ENCODE measurements around the gene TBL1X. TPM values are rescaled to one million over a fixed set of nuclear protein-coding genes. Genes with fewer than 3 reads are reported as not detected.

TBL1X gene
- total RNA-seq, 2 experiments from 2014 or later, result 16.1 to 35.7 TPM

DNA sequence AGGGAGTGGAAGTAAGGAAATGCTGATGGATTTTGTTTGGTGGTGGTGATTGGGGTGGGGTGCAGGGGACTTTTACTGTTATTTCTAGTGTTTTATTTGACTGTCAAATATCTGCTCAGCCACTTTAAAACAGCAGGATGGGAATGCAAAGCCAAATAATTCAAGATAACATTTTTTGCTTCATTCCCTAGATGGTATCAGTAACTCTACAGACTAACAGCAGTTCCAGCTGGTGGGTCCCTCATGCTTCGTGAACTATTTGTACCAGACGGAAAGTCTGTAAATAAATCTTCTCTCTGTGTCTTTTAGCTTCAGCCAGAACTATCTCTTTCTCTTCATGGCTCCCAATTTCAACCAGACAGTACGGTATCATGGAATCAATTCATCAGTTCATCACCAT is 273.3 kb downstream of the TBL1X start:
- Histone ChIP-seq H3K4me3 (ENCODE audit: low read depth, low read length, poor library complexity, severe bottlenecking) (no peak overlapping the region), H2AFZ (ENCODE audit: low read length) (no peak overlapping the region), H4K20me1 (ENCODE audit: insufficient read depth, low read length) (no peaks in the 10 kb centered on the region), H3K27ac (ENCODE audit: low read depth, low read length, poor library complexity, severe bottlenecking) (no peak overlapping the region), H3K9me3 (ENCODE audit: low read length) (no peaks in the 10 kb centered on the region), H3K4me1 (ENCODE audit: insufficient read depth, low read length, poor library complexity, severe bottlenecking) (no peaks in the 10 kb centered on the region), H3K9me2 (ENCODE audit: insufficient read depth, low read length) (no peaks in the 10 kb centered on the region), H3K4me2 (ENCODE audit: low read length) (no peak overlapping the region), H3K79me2 (ENCODE audit: insufficient read depth, low read depth, low read length) (no peaks in the 10 kb centered on the region), H3K36me3 (ENCODE audit: insufficient read depth, low read length) (no peaks in the 10 kb centered on the region)
- CTCF ChIA-PET (ENCODE audit: unreplicated experiment), result no interaction called here
- BruUV-seq (replicated peaks), result no TSS peak
- no peak for TF ChIP-seq EZH2phosphoT487 (IDR thresholded peaks at IDR 0.05; ENCODE audit: borderline replicate concordance, low read depth, low read length)
- TF ChIP-seq, protein P1, sequence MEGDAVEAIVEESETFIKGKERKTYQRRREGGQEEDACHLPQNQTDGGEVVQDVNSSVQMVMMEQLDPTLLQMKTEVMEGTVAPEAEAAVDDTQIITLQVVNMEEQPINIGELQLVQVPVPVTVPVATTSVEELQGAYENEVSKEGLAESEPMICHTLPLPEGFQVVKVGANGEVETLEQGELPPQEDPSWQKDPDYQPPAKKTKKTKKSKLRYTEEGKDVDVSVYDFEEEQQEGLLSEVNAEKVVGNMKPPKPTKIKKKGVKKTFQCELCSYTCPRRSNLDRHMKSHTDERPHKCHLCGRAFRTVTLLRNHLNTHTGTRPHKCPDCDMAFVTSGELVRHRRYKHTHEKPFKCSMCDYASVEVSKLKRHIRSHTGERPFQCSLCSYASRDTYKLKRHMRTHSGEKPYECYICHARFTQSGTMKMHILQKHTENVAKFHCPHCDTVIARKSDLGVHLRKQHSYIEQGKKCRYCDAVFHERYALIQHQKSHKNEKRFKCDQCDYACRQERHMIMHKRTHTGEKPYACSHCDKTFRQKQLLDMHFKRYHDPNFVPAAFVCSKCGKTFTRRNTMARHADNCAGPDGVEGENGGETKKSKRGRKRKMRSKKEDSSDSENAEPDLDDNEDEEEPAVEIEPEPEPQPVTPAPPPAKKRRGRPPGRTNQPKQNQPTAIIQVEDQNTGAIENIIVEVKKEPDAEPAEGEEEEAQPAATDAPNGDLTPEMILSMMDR (conservative IDR thresholded peaks at IDR 0.05; ENCODE audit: low read length), result no peak
- POLR2A ChIA-PET, result no interaction called here
- DNase-seq (ENCODE audit: low spot score), result no peak
- intact Hi-C loops (cut with micrococcal nuclease; ENCODE audit: unreplicated experiment), result no loop called here

DNA sequence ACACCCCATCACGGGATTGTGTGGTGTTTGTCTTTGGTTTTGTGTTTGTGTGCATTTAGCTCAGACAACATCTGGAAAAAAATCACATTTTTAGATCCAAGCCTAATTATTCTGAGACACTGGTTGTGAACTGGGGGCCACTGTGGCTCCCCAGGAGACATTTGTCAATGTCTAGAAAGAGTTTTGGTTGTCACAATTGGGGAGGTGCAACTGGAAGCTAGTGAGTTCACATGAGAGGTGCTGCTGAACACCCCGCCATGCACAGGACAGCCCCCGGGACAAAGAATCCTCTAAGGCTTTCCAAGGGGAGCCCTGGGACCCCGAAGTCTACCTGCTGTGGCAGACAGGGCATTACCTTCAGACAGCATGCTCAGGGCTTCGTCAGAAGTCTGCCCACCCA is 274.3 kb downstream of the TBL1X start:
- no peaks in the 10 kb centered on the region for H3K9me2 ChIP-seq (ENCODE audit: insufficient read depth, low read length)
- no peaks in the 10 kb centered on the region for H3K79me2 ChIP-seq (ENCODE audit: insufficient read depth, low read depth, low read length)
- no peaks in the 10 kb centered on the region for H3K9me3 ChIP-seq (ENCODE audit: low read length)
- no peak overlapping the region for H2AFZ ChIP-seq (ENCODE audit: low read length)
- no peak for TF ChIP-seq EZH2phosphoT487 (IDR thresholded peaks at IDR 0.05; ENCODE audit: borderline replicate concordance, low read depth, low read length)
- TF ChIP-seq, protein P1 (conservative IDR thresholded peaks at IDR 0.05; ENCODE audit: low read length), result no peak
- no peaks in the 10 kb centered on the region for H3K4me1 ChIP-seq (ENCODE audit: insufficient read depth, low read length, poor library complexity, severe bottlenecking)
- ChIA-PET CTCF (ENCODE audit: unreplicated experiment) (no interaction called here), POLR2A (no interaction called here)
- H3K27ac ChIP-seq (ENCODE audit: low read depth, low read length, poor library complexity, severe bottlenecking), result no peak overlapping the region
- H3K4me3 ChIP-seq (ENCODE audit: low read depth, low read length, poor library complexity, severe bottlenecking), result no peak overlapping the region
- intact Hi-C loops (cut with micrococcal nuclease; ENCODE audit: unreplicated experiment), result no loop called here
- H3K36me3 ChIP-seq (ENCODE audit: insufficient read depth, low read length), result no peaks in the 10 kb centered on the region
- H3K4me2 ChIP-seq (ENCODE audit: low read length), result no peak overlapping the region
- no peak for DNase-seq (ENCODE audit: low spot score)
- no TSS peak for BruUV-seq (replicated peaks)
- no peaks in the 10 kb centered on the region for H4K20me1 ChIP-seq (ENCODE audit: insufficient read depth, low read length)

DNA sequence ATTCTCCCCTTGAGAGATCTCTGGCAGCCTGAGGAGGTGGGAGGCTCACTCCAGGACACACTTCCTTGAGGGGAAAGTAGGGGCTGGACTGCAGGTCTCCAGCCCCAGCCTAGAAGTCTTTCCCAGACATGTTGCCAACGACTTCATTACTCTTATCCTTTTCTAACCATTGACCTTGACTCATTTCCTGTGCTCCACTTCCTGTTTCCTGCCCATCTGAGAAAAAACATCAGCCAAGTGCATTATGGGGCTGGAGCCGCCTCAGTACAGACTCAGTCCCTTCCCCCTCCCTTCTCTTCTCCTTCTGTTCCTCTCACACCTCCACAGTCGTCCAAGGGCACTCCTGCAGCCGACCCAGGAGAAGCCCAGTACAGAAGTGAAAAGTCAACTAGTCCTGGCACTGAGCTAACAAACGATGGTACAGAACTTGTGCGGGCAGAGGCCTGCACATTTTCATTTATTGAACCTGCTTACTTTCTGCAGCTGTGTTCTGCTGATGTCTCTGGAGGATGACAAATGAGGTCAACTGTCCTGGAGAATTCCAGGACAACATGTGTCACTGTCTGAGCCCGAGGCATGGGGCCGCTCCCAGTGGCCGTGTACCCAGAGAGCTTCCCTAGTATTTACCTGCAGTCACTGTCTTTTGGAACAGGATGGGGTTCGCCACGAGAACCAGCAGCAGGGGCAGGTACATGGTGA is 280.7 kb downstream of the TBL1X start:
- Histone ChIP-seq H3K36me3 (ENCODE audit: insufficient read depth, low read length) (no peaks in the 10 kb centered on the region), H3K9me2 (ENCODE audit: insufficient read depth, low read length) (no peaks in the 10 kb centered on the region), H3K4me2 (ENCODE audit: low read length) (no peak overlapping the region), H3K4me3 (ENCODE audit: low read depth, low read length, poor library complexity, severe bottlenecking) (no peak overlapping the region), H2AFZ (ENCODE audit: low read length) (peak overlapping the region; percentile 94; the same call in 1 of the 2 replicates), H3K4me1 (ENCODE audit: insufficient read depth, low read length, poor library complexity, severe bottlenecking) (peaks cover 6% of the 10 kb centered on the region), H4K20me1 (ENCODE audit: insufficient read depth, low read length) (no peaks in the 10 kb centered on the region), H3K79me2 (ENCODE audit: insufficient read depth, low read depth, low read length) (no peaks in the 10 kb centered on the region), H3K27ac (ENCODE audit: low read depth, low read length, poor library complexity, severe bottlenecking) (no peak overlapping the region), H3K9me3 (ENCODE audit: low read length) (no peaks in the 10 kb centered on the region)
- peak; percentile 22 for DNase-seq (ENCODE audit: low spot score)
- no TSS peak for BruUV-seq (replicated peaks)
- POLR2A ChIA-PET, result interaction anchor here (0.5 kb wide), 1 partner anchor 656 kb away, joined by 4 read pairs; no protein-coding TSS in a partner anchor
- TF ChIP-seq, protein P1 (conservative IDR thresholded peaks at IDR 0.05; ENCODE audit: low read length), result no peak
- TF ChIP-seq EZH2phosphoT487 (IDR thresholded peaks at IDR 0.05; ENCODE audit: borderline replicate concordance, low read depth, low read length), result no peak
- intact Hi-C loops (cut with micrococcal nuclease; ENCODE audit: unreplicated experiment), result no loop called here
- CTCF ChIA-PET (ENCODE audit: unreplicated experiment), result no interaction called here

Data from OCI-LY7 (cell line).